Endothelial cell of umbilical vein (primary cell): ENCODE measurements around the gene ADAMTS17. TPM values are rescaled to one million over a fixed set of nuclear protein-coding genes. Genes with fewer than 3 reads are reported as not detected.

Source experiments
- BruUV-seq: library from RNA; stranded (reverse); fragments of 400-500 nt; replicated peaks from 2 replicates; lab custom pipeline; 2021; lab: Mats Ljungman, UMichigan
- CTCF ChIA-PET: fragments of 300-600, 350-600 bp; sonication (Branson Sonifier 250); formaldehyde crosslinking; loops from one replicate; lab custom pipeline; 2021; ENCODE audit warnings: antibody characterized with exemption, inconsistent platforms; lab: Charles Lee
- POLR2A ChIA-PET: fragments of 300-600, 350-600 bp; sonication (Branson Sonifier 250); formaldehyde crosslinking; loops from one replicate; lab custom pipeline; 2021; ENCODE audit warnings: antibody characterized with exemption, inconsistent platforms; lab: Charles Lee
- DNase-seq: peaks from one replicate; pipeline ENCODE4 v3.0.0-alpha.2; 2011; ENCODE audit warnings: low read depth, low spot score
- FAIRE-seq: peaks from 2 replicates; lab custom pipeline; 2011; peaks lifted over from hg19 to GRCh38; lab: Jason Lieb, UNC
- H2AFZ ChIP-seq: 2 replicates; pipeline ENCODE4 v1.6.0; 2012; ENCODE audit warnings: low read depth, low read length, control low read depth, inconsistent platforms
- H3K27ac ChIP-seq: 2 replicates; pipeline ENCODE4 v1.5.1; 2011; ENCODE audit warnings: low read depth, mild to moderate bottlenecking, control low read depth, low read length, moderate library complexity; ENCODE audit not compliant: insufficient read depth
- H3K27me3 ChIP-seq, 2 experiments: 2 replicates each; pipeline versions ENCODE4 v1.6.0 to v1.6.1; 2011; ENCODE audit warnings: low read length in 2 of 2, mixed read lengths in 1 of 2; ENCODE audit not compliant: control insufficient read depth in 2 of 2, insufficient read depth in 2 of 2
- H3K36me3 ChIP-seq, 2 experiments: 2 replicates in 1 of 2; 3 replicates in 1 of 2; pipeline ENCODE4 v1.5.1; 2011; ENCODE audit warnings: low read length in 2 of 2, mild to moderate bottlenecking in 1 of 2, moderate library complexity in 1 of 2; ENCODE audit not compliant: control insufficient read depth in 2 of 2, insufficient read depth in 2 of 2; ENCODE audit errors: extremely low read depth in 1 of 2
- H3K4me1 ChIP-seq: 3 replicates; pipeline ENCODE4 v1.5.1; 2011; ENCODE audit warnings: mild to moderate bottlenecking, low read length; ENCODE audit not compliant: control insufficient read depth, insufficient read depth; ENCODE audit errors: extremely low read depth
- H3K4me2 ChIP-seq: 2 replicates; pipeline ENCODE4 v1.6.1; 2011; ENCODE audit warnings: low read length, control low read depth, mixed read lengths; ENCODE audit not compliant: insufficient read depth
- H3K4me3 ChIP-seq, 3 experiments: fragments of 200-600 bp in 1 of 3; sonication (generic), shearing (Covaris generic) in 1 of 3; replicated peaks in 1 of 3; 2 replicates each; pipeline ENCODE4 v1.5.1; 2011 to 2016; ENCODE audit warnings: control low read depth in 3 of 3, low read length in 3 of 3, mild to moderate bottlenecking in 2 of 3, inconsistent platforms in 1 of 3, low read depth in 1 of 3, moderate library complexity in 1 of 3; ENCODE audit not compliant: insufficient read depth in 1 of 3
- H3K79me2 ChIP-seq: 2 replicates; pipeline ENCODE4 v1.6.0; 2012; ENCODE audit warnings: low read length, inconsistent platforms; ENCODE audit not compliant: control insufficient read depth, insufficient read depth
- H3K9ac ChIP-seq: replicated peaks from 2 replicates; pipeline ENCODE3; 2011; ENCODE audit warnings: low read length, control low read depth; ENCODE audit not compliant: insufficient read depth; ENCODE audit errors: extremely low read depth
- H3K9me1 ChIP-seq: replicated peaks from 3 replicates; pipeline ENCODE4 v1.6.0; 2011; ENCODE audit warnings: mild to moderate bottlenecking, low read length; ENCODE audit not compliant: control insufficient read depth, insufficient read depth; ENCODE audit errors: extremely low read depth
- H3K9me3 ChIP-seq: replicated peaks from 2 replicates; pipeline ENCODE4 v1.5.1; 2012; ENCODE audit warnings: low read length, inconsistent platforms; ENCODE audit not compliant: control insufficient read depth, insufficient read depth
- H4K20me1 ChIP-seq: replicated peaks from 2 replicates; pipeline ENCODE3; 2011; ENCODE audit warnings: mild to moderate bottlenecking, low read length; ENCODE audit not compliant: control insufficient read depth, insufficient read depth; ENCODE audit errors: extremely low read depth
- EZH2 ChIP-seq: IDR thresholded peaks from 2 replicates; pipeline ENCODE4 v1.6.1; 2012; ENCODE audit warnings: borderline replicate concordance, low read depth, mild to moderate bottlenecking, moderate library complexity, low read length, inconsistent platforms; ENCODE audit not compliant: severe bottlenecking
- FOS ChIP-seq: IDR thresholded peaks from 2 replicates; pipeline ENCODE4 v1.6.1; 2011; ENCODE audit warnings: mild to moderate bottlenecking, low read length, moderate library complexity, borderline replicate concordance; ENCODE audit not compliant: insufficient read depth
- GATA2 ChIP-seq: IDR thresholded peaks from 2 replicates; pipeline ENCODE4 v1.7.0; 2011; ENCODE audit warnings: low read depth, mild to moderate bottlenecking, moderate library complexity, mixed read lengths, low read length; ENCODE audit not compliant: insufficient read length, insufficient read depth
- JUN ChIP-seq: IDR thresholded peaks from 2 replicates; pipeline ENCODE4 v1.6.1; 2011; ENCODE audit warnings: borderline replicate concordance, low read depth; ENCODE audit not compliant: insufficient read length, insufficient read depth
- MYC ChIP-seq: IDR thresholded peaks from one replicate; pipeline ENCODE4 v1.6.1; 2011; ENCODE audit warnings: mild to moderate bottlenecking, low read depth, low read length
- POLR2A ChIP-seq: IDR thresholded peaks from 2 replicates; pipeline ENCODE4 v1.6.1; 2012; ENCODE audit warnings: low read depth, mild to moderate bottlenecking, control low read depth, low read length
- POLR2AphosphoS5 ChIP-seq: IDR thresholded peaks from 2 replicates; pipeline ENCODE4 v1.6.1; 2012; ENCODE audit warnings: low read depth, mild to moderate bottlenecking, control low read depth, low read length, moderate library complexity; ENCODE audit not compliant: insufficient read depth
- dilution Hi-C: fragments of 300-500 bp; cut with MboI; formaldehyde crosslinking; loops from one replicate; pipeline ENCODE4 v1.15.0; 2019; ENCODE audit warnings: low sequenced_read_pairs; ENCODE audit not compliant: extremely low pct_ligation_motif_present
- intact Hi-C: fragments of 100-400 bp; cut with micrococcal nuclease; formaldehyde crosslinking; loops from one replicate; pipeline ENCODE4 v1.10.0; 2022
- polyA plus RNA-seq, 4 experiments: library from polyadenylated mRNA; depleted of rRNA in 3 of 4; stranded (reverse) in 3 of 4; unstranded in 1 of 4; fragments of >200 nt; gene quantifications; 2 replicates each; pipeline versions ENCODE4 v1.2.1 to v1.2.3, GENCODE V29; 2011 to 2012; ENCODE audit warnings: missing spikeins in 1 of 4
- total RNA-seq: library from RNA; stranded (reverse); gene quantifications from 2 replicates; pipeline ENCODE4 v1.2.3, GENCODE V29; 2021
- TF ChIP-seq, protein P1 (sequence below): IDR thresholded peaks from 2 replicates; pipeline ENCODE4 v1.6.1; 2011; ENCODE audit not compliant: insufficient read depth, insufficient read length
- TF ChIP-seq, protein P2 (sequence below), 2 donors: IDR thresholded peaks; 1 replicate in 1 of 2; 2 replicates in 1 of 2; pipeline ENCODE4 v1.5.1; 2011; ENCODE audit warnings: low read length in 2 of 2, mild to moderate bottlenecking in 2 of 2, moderate library complexity in 2 of 2, control low read depth in 1 of 2, inconsistent platforms in 1 of 2, low read depth in 1 of 2; ENCODE audit not compliant: insufficient read depth in 1 of 2; ENCODE audit errors: extremely low read depth in 1 of 2

Gene ADAMTS17
- total and polyA plus RNA-seq, 2 donors (not counting 3 experiments of a cell fraction or from before 2014, with no cell fraction given) = 0.12 TPM; not detected in 1

DNA sequence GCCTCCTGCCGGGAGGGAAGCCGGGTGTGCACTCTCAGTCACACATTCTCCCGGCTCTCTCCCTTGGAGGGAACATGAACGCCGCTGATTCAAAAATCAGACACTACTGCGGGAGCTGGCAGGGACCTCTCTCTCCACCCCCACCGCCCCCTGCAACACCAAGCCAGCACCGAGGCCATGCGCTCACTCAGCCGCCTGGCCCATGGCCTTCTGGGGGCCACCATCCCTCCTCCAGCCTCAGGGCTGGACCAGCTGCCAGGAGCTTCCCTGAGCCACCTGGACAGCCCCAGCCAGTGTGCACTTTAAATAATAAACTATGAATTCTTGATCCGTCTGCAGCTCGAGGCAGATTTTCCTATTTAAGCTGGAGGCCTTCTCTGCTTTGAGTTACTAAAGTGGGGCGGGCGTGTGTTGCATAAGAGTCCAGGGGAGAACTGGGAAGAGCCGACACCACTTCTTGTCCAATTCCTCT is 30.6 kb downstream of the ADAMTS17 start:
- ChIA-PET CTCF (no interaction called here), POLR2A (no interaction called here)
- H3K36me3 ChIP-seq = no peaks in the 10 kb centered on the region
- H3K9me1 ChIP-seq = no peaks in the 10 kb centered on the region
- no peak overlapping the region for H3K9ac ChIP-seq
- dilution Hi-C loops (no loop called here), intact Hi-C loops (no loop called here)
- H3K9me3 ChIP-seq = peaks cover 5% of the 10 kb centered on the region
- no peak for FAIRE-seq
- no peak for DNase-seq
- H3K79me2 ChIP-seq = no peaks in the 10 kb centered on the region
- no peak overlapping the region for H3K4me3 ChIP-seq
- no peaks in the 10 kb centered on the region for H4K20me1 ChIP-seq
- H3K27ac ChIP-seq = no peak overlapping the region
- BruUV-seq = no TSS peak
- no peak overlapping the region for H2AFZ ChIP-seq
- no peak for TF ChIP-seq POLR2A
- TF ChIP-seq, protein P1, sequence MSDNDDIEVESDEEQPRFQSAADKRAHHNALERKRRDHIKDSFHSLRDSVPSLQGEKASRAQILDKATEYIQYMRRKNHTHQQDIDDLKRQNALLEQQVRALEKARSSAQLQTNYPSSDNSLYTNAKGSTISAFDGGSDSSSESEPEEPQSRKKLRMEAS = no peak
- TF ChIP-seq POLR2AphosphoS5 = no peak
- no peak for TF ChIP-seq JUN
- TF ChIP-seq MYC = no peak
- TF ChIP-seq, protein P2, sequence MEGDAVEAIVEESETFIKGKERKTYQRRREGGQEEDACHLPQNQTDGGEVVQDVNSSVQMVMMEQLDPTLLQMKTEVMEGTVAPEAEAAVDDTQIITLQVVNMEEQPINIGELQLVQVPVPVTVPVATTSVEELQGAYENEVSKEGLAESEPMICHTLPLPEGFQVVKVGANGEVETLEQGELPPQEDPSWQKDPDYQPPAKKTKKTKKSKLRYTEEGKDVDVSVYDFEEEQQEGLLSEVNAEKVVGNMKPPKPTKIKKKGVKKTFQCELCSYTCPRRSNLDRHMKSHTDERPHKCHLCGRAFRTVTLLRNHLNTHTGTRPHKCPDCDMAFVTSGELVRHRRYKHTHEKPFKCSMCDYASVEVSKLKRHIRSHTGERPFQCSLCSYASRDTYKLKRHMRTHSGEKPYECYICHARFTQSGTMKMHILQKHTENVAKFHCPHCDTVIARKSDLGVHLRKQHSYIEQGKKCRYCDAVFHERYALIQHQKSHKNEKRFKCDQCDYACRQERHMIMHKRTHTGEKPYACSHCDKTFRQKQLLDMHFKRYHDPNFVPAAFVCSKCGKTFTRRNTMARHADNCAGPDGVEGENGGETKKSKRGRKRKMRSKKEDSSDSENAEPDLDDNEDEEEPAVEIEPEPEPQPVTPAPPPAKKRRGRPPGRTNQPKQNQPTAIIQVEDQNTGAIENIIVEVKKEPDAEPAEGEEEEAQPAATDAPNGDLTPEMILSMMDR (IDR thresholded peaks at IDR 0.05; ENCODE audit: extremely low read depth in 1 of 2, insufficient read depth in 1 of 2, low read depth in 1 of 2, low read length in 2 of 2) = no peak
- TF ChIP-seq GATA2 = no peak
- TF ChIP-seq FOS = no peak
- TF ChIP-seq EZH2 = no peak
- H3K27me3 ChIP-seq = no peaks in the 10 kb centered on the region
- no peaks in the 10 kb centered on the region for H3K4me1 ChIP-seq
- no peak overlapping the region for H3K4me2 ChIP-seq
